ENCODE data around the gene CDT1. TPM values are rescaled to one million over a fixed set of nuclear protein-coding genes. Genes with fewer than 3 reads are reported as not detected.

The CDT1 gene
- total RNA-seq, 4 donors from 2014 or later: 4.7 to 25.7 (median 10.7) TPM

- Histone ChIP-seq H3K36me3 (peaks cover 61% of the 10 kb centered on the region), H3K27me3 (no peaks in the 10 kb centered on the region), H3K27ac (no peak overlapping the region), H3K9me3 (no peaks in the 10 kb centered on the region), H3K4me1 (peaks cover 13% of the 10 kb centered on the region), H3K4me3 (no peak overlapping the region)
- no peak for DNase-seq (ENCODE audit: low spot score in 2 of 2)
- TF ChIP-seq CTCF (IDR thresholded peaks at IDR 0.05) (no peak), POLR2A (IDR thresholded peaks at IDR 0.05) (no peak), EP300 (IDR thresholded peaks at IDR 0.05) (no peak), POLR2AphosphoS5 (IDR thresholded peaks at IDR 0.05) (no peak)
- WGBS: 85% methylated on average over 22 of the region's 33 CpGs
These were observed 20.9 kb downstream of the CDT1 start for GRCh38 chr16:88824256-88825077.

- no peak overlapping the region for H3K4me3 ChIP-seq
- H3K36me3 ChIP-seq: peaks cover 61% of the 10 kb centered on the region
- WGBS: 92% methylated on average over 7 of the region's 12 CpGs
- no peaks in the 10 kb centered on the region for H3K9me3 ChIP-seq
- no peak for DNase-seq (ENCODE audit: low spot score in 2 of 2)
- no peak for TF ChIP-seq POLR2AphosphoS5 (IDR thresholded peaks at IDR 0.05)
- TF ChIP-seq EP300 (IDR thresholded peaks at IDR 0.05): no peak
- TF ChIP-seq POLR2A (IDR thresholded peaks at IDR 0.05): no peak
- TF ChIP-seq CTCF (IDR thresholded peaks at IDR 0.05): no peak
- peaks cover 13% of the 10 kb centered on the region for H3K4me1 ChIP-seq
- no peak overlapping the region for H3K27ac ChIP-seq
- H3K27me3 ChIP-seq: no peaks in the 10 kb centered on the region
These were observed 21.6 kb downstream of the CDT1 start for GRCh38 chr16:88825146-88825545.

GRCh38 chr16:88826070-88826840, 22.7 kb downstream of the CDT1 start:
- no peak overlapping the region for H3K4me3 ChIP-seq
- TF ChIP-seq POLR2A (IDR thresholded peaks at IDR 0.05) (no peak), POLR2AphosphoS5 (IDR thresholded peaks at IDR 0.05) (no peak), EP300 (IDR thresholded peaks at IDR 0.05) (no peak), CTCF (IDR thresholded peaks at IDR 0.05) (no peak)
- no peaks in the 10 kb centered on the region for H3K27me3 ChIP-seq
- no peak for DNase-seq (ENCODE audit: low spot score in 2 of 2)
- peaks cover 13% of the 10 kb centered on the region for H3K4me1 ChIP-seq
- H3K27ac ChIP-seq: no peak overlapping the region
- H3K36me3 ChIP-seq: peaks cover 59% of the 10 kb centered on the region
- WGBS: 72% methylated on average over 18 of the region's 26 CpGs
- H3K9me3 ChIP-seq: no peaks in the 10 kb centered on the region

- no peak overlapping the region for H3K27ac ChIP-seq
- peaks cover 13% of the 10 kb centered on the region for H3K4me1 ChIP-seq
- H3K4me3 ChIP-seq: no peak overlapping the region
- TF ChIP-seq EP300 (IDR thresholded peaks at IDR 0.05): no peak
- TF ChIP-seq CTCF (IDR thresholded peaks at IDR 0.05): no peak
- TF ChIP-seq POLR2A (IDR thresholded peaks at IDR 0.05): no peak
- no peak for TF ChIP-seq POLR2AphosphoS5 (IDR thresholded peaks at IDR 0.05)
- DNase-seq (ENCODE audit: low spot score in 2 of 2): no peak
- peaks cover 44% of the 10 kb centered on the region for H3K36me3 ChIP-seq
- no peaks in the 10 kb centered on the region for H3K9me3 ChIP-seq
- whole genome bisulfite sequencing: 94% methylated on average over 17 of the region's 21 CpGs
- H3K27me3 ChIP-seq: no peaks in the 10 kb centered on the region
These were observed 24.1 kb downstream of the CDT1 start for GRCh38 chr16:88827727-88828126.

GRCh38 chr16:88828711-88829110, 25.1 kb downstream of the CDT1 start:
- peaks cover 37% of the 10 kb centered on the region for H3K36me3 ChIP-seq
- H3K4me3 ChIP-seq: no peak overlapping the region
- no peak for TF ChIP-seq EP300 (IDR thresholded peaks at IDR 0.05)
- TF ChIP-seq POLR2A (IDR thresholded peaks at IDR 0.05): no peak
- H3K4me1 ChIP-seq: peaks cover 13% of the 10 kb centered on the region
- H3K9me3 ChIP-seq: no peaks in the 10 kb centered on the region
- 82% methylated on average over 17 of the region's 24 CpGs for WGBS
- DNase-seq (ENCODE audit: low spot score in 2 of 2): no peak
- H3K27me3 ChIP-seq: no peaks in the 10 kb centered on the region
- no peak overlapping the region for H3K27ac ChIP-seq
